Measurements from ENCODE around the gene CTNNA2.

GRCh38 chr2:80568011-80568410 lies 1055.2 kb downstream of the CTNNA2 start:
- TF ChIP-seq CTCF (IDR thresholded peaks at IDR 0.05): no peak
- TF ChIP-seq TCF7L2 (IDR thresholded peaks at IDR 0.05; ENCODE audit: low read depth, low read length): no peak

All from Panc1 (cell line).